Measurements from ENCODE around the gene GRPR.

DNA sequence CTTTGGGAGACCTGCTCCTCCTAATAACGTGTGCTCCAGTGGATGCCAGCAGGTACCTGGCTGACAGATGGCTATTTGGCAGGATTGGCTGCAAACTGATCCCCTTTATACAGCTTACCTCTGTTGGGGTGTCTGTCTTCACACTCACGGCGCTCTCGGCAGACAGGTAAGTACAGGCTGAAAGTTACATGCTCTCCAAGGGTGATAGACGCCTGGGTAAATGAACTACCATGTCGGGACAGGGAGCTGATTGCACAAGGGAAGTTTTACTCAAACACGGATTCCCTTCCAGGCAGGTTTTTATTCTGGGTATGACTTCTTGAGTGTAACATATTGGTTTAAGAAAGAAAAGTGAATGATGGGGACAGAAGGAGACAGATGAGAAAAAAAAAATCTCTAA is 836 bp downstream of the GRPR start:
- no peak for TF ChIP-seq POLR2A (IDR thresholded peaks at IDR 0.05)
- TF ChIP-seq, protein P1, sequence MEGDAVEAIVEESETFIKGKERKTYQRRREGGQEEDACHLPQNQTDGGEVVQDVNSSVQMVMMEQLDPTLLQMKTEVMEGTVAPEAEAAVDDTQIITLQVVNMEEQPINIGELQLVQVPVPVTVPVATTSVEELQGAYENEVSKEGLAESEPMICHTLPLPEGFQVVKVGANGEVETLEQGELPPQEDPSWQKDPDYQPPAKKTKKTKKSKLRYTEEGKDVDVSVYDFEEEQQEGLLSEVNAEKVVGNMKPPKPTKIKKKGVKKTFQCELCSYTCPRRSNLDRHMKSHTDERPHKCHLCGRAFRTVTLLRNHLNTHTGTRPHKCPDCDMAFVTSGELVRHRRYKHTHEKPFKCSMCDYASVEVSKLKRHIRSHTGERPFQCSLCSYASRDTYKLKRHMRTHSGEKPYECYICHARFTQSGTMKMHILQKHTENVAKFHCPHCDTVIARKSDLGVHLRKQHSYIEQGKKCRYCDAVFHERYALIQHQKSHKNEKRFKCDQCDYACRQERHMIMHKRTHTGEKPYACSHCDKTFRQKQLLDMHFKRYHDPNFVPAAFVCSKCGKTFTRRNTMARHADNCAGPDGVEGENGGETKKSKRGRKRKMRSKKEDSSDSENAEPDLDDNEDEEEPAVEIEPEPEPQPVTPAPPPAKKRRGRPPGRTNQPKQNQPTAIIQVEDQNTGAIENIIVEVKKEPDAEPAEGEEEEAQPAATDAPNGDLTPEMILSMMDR (IDR thresholded peaks at IDR 0.05), result no peak
